NCI-H774 (cell line): ENCODE results near the gene ZNF391.
A peak's percentile ranks its signal among the peaks of the same experiment; 100 is the strongest.
"Not testable (repeated sequence)": the region's sequence is repeated elsewhere in the genome, so short reads cannot be mapped to it uniquely, and the experiment has no call there.

Experiments used
- DNase-seq: peaks from one replicate; lab custom pipeline; 2025; lab: John Stamatoyannopoulos, UW

ZNF391 gene

DNA sequence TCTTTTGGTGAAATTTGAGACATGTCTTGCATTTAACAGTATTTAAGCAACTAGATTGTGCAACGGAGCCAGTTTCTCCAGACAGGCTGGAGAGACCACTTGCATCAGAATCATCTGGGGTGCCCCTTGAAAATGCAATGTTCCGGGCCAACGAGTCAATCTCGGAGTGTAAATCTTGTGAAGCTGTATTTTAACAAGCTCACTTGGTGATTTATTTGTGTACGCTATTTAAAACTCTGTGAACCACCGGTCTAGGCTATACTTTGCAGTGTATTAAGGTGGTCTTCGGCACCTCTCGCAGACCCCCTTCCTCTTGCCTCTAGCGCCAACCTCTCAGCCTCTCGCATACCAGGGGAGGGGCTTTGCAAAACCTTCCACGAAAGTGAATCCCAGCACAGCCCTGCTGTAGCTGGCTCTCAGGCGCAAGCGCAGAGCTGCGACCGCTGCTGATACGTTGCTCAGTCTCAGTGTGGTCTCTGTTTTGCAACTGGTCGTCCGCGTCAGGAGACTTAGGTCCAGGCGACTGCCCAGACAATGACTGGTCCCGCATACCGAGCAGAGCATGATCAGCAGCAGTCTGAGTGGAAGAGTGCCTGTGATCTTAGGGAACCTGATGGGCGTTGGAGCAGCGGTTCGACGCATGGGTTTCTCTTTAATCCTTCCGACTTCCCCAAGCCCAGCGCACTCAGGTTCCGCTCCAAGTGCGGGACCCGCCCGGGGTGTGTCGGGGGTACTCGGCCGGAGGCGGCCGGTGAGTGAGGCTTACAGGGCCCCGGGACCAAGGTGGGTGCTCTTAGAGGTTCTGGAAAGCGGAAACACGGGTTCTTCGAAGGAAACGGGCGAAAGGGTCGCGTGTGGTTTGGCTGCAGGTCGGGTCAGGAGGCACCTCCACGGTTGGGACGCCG is at the start of gene ZNF391:
ZNF391 (plus strand) TSS at position 467 of the 905 bp plus-strand sequence. CDS start 11,612 bp downstream, outside the sequence.
- DNase-seq: peak; percentile 87

DNA sequence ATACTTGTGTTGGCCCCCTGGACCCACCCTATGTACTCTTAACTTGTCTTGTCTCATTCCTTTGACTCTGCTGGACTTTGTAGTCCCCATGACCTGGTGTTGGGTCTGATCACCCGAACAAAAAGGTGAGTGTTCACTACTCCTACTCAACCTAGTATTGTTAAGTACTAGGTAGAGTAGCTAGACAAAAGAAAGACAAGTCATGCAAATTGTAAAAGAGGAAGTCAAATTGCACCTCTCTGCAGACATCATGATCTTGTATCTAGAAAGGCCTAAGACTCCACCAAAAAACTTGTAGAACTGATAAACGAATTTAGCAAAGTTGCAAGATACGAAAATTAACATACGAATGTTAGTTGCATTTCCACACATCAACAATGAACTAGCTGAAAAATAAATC is 35.7 kb upstream of the ZNF391 start:
- DNase-seq: no peak

DNA sequence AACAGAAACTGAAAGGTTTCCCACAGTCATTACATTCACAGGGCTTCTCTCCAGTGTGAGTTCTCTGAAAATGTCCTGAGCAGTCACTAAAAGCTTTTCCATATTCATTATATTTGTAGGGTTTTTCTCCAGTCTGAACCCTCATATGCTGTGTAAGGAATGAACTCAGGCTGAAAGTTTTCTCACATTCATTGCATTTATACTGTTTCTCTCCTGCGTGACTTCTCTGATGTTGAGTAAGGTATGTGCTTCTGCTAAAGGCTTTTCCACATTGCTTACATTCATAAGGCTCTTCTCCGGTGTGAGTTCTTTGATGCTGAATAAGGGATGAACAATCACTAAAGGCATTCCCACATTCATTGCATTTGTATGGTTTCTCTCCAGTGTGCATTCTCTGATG is 29.8 kb upstream of the ZNF391 start:
- DNase-seq: no peak

DNA sequence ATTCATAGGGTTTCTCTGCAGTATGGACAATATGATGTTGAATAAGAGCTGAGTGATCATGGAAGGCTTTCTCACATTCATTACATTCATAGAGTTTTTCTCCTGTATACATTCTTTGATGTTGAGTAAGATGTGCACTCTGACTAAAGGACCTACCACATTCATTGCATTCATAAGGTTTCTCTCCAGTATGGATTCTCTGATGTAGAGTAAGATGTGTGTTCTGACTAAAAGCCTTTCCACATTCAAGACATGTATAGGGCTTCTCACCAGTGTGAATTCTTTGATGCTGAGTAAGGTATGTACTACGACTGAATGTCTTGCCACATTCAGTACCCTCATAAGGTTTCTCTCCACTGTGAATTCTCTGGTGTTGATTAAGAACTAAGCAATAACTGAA is 29.3 kb upstream of the ZNF391 start:
- DNase-seq: no peak

DNA sequence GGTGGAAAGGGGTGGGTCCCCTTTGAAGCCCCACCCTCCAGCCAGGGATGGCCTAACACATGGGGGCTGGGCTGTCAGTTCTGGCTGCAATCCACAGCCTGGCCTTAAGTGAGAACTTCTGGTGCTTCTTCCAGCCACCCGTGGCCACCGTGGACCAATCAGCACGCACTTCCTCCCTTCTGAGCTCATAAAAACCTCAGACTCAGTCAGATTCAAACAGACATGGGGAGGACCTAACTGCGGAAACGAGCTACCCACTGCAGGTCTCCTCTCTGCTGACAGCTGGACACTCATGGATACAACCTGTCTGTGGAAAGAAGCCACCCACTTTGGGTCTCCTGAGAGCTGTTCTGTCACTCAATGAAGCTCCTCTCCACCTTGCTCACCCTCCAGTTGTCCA is 20.4 kb upstream of the ZNF391 start:
- DNase-seq: no peak

DNA sequence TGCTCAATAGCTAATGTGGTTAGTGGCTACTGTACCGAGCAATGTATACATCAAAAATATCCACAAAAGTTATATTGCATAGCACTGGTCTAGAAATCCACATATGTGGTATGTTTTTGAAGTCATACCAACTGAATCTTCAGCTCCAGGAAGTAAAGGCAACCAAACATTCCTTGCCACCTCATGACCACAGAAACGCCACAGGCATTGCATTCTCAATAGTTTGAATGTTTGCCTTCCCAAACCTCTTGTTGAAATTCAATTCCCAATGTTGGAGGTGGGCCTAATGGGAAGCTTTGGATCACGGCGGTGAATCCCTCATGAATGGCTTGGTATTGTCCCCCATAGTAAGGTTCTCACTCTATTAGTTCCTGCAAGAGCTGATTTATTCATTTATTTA is 18.2 kb upstream of the ZNF391 start:
- DNase-seq: no peak

DNA sequence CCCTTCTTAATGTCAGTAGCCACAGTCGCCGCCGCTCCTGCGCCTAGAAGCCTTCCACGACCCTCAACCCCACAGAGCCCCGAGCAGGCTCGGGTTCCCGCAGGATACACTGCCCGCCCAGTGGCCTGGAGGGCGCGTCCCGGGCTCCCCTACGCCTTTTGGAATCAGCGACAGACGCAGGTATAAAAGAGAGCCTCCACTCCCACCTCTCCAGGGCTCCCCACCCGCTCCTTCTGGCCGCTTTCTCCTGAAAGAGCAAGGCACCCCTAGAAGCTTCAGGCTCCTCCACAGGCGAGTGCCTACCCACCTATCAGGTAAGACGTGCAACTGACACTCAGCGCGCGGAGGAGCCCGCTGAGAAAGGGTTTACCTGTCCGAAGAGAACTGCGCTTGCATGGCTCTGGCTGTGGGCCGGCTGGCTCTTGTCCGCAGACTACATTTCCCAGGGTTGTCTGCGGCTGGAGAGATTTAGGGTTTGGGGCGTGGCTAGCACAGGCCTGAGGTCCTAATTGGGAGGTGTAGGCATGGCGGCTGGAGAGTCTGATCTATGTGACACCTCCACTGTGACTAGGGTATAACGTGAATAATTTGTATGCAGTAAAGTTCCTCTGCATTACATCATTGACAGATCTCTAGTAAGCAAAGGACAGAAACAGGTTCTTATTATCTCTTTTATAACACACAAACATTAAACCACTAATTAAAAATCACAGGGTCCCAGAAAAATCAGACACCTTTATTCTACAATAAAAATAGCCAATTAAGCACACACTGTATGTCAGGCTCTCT is 13.5 kb upstream of the ZNF391 start:
- peak; percentile 86 for DNase-seq

DNA sequence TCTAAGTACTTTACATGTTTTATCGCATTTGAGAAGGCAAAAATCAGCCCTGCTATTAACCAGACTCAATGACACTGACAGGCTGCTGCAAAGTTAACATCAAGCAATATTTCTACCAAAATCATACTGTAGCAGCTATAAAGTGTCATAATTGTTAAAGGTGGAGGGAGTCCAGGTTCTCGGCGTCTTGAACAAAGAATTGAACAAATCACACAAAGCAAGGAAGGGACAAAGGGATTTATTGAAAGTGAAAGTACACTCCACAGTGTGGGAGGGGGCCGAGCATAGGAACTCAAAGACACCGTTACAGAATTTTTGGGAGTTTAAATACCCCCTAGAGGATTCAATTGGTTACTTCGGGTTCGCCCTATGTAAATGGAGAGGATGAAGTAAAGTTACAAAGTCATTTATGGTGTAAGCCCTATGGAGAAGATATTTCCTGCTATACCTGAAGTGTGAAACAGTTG is 12.9 kb upstream of the ZNF391 start:
- DNase-seq: no peak

DNA sequence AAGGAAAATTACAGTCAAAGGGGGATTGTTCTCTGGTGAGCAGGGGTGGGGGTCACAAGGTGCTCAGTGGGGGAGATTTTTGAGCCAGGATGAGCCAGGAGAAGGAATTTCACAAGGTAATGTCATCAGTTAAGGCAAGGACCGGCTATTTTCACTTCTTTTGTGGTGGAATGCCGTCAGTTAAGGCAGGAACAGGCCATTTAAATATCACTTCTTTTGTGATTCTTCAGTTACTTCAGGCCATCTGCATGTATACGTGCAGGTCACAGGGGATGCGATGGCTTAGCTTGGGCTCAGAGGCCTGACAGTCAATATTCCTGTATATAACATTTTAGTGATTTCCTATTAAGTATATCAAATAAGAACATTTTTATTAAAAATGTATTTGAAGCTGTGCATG is 10.2 kb upstream of the ZNF391 start:
- DNase-seq: not testable (repeated sequence)

DNA sequence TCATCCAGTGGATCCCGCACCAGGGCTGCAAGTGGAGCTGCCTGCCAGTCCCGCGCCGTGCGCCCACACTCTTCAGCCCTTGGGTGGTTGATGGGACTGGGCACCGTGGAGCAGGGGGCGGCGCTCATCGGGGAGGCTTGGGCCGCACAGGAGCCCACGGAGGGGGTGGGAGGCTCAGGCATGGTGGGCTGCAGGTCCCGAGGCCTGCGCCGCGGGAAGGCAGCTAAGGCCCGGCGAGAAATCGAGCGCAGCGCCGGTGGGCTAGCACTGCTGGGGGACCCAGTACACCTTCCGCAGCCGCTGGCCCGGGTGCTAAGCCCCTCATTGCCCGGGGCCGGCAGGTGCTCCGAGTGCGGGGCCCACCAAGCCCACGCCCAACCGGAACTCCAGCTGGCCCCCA is 7.6 kb upstream of the ZNF391 start:
- not testable (repeated sequence) for DNase-seq

DNA sequence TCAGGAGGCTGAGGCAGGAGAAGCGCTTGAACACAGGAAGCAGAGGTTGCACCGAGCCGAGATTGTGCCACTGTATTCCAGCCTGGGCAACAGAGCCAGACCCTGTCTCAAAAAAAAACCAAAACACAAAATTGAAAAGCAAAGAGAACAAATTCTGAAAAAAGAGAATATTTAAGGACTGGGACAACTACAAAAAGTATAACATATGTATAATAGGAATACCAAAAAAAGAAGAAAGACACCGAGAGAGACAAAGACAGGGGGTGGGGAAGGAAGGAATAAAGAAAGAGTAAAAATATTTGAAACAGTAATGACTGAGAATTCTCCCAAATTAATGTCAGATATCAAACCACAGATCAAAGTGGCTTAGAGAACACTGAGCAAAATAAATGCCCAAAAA is 5.5 kb upstream of the ZNF391 start:
- DNase-seq: no peak

DNA sequence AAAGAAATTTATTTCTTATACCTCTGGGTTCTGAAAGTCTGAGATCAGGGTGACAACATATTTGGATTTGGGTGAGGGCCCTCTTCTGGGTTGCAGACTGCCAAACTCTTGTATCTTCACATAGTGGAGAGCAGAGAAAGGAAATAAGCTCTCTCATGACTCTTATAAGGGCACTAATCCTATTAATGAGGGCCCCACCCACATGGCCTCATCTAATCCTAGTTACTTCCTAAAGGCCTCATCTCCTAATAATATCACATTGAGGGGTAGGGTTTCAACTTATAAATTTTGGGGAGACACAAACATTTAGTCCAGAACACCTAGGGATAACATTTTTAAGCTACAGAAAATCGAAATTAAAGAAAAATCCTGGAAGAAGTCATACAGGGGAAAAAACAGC is 5.1 kb upstream of the ZNF391 start:
- no peak for DNase-seq

DNA sequence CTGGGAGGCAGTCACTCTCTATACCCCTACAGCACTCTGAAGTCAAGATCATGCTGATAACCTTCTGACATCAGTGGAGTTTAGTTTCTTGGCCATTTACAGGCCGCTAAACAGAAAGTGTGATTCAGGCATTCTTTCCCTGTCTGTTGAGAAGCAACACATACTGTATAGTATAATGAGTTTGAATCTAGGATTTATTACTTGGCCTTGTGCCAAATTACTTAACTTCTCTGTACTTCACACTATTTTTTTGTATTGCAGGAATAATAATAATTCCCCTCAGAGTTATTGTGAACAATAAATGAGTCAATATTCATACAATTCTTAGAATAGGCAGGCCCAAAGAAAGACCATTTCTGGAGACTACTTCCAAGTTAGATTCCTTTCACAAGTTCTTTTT is 4.1 kb downstream of the ZNF391 start:
- DNase-seq: no peak

DNA sequence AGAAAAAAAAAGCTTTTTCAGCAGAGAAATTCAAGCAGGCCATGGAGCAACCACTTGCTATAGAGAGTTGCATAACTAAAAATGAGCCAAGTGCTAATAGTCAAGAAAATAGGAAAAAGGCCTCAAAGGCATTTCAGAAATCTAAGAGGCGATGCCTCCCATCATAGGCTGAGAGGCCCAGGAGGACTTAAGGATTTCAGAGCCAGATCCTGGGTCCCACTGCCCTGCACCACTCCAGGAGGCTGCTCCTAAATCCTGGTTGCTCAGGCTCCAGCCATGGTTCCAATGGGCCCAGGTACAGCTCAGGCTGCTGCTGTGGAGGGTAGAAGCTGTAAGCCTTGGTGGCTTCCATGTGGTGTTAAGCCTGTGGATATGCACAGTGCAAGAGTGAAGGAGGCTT is 5.5 kb downstream of the ZNF391 start:
- DNase-seq: no peak

DNA sequence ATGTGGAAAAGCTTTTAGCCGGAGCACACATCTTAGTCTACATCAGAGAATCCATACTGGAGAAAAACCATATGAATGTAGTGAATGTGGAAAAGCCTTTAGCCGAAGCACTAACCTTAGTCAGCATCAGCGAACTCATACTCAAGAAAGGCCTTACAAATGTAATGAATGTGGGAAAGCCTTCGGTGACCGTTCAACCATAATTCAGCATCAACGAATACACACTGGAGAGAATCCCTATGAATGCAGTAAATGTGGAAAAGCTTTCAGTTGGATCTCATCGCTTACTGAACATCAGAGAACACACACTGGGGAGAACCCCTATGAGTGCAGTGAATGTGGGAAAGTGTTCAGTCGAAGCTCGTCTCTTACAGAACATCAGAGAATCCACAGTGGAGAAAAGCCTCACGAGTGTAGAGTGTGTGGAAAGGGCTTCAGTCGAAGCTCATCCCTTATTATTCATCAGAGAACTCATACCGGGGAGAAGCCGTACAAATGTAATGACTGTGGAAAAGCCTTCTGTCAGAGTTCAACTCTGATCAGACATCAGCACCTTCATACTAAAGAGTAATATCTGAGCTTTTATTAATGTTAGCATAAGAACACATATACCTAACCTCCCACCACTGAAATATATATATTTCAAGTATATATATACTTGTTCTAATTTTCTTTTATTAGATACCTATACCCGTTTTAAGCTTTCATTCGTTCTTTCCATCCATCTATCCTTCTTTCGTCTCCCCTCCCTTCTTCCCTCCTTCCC is 12.5 kb downstream of the ZNF391 start:
- no peak for DNase-seq

DNA sequence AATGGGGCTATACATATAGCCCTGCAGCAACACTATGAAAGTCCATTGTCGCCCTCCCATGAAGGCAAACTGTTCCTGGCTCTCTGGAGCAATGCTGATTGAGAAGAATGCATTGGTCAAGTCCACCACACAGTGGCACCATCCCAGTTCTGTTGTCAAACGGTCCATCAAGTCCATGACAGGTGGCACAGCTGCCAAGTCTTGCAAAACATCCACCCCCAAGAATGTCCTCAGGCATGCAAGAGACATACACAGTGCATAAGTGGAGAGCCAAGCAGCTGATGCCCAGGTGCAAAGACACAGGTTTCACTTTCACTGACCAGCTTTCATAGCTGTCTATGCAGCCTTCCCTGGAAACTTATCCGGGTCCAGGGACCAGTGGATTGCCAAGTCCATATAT is 17.5 kb downstream of the ZNF391 start:
- no peak for DNase-seq

DNA sequence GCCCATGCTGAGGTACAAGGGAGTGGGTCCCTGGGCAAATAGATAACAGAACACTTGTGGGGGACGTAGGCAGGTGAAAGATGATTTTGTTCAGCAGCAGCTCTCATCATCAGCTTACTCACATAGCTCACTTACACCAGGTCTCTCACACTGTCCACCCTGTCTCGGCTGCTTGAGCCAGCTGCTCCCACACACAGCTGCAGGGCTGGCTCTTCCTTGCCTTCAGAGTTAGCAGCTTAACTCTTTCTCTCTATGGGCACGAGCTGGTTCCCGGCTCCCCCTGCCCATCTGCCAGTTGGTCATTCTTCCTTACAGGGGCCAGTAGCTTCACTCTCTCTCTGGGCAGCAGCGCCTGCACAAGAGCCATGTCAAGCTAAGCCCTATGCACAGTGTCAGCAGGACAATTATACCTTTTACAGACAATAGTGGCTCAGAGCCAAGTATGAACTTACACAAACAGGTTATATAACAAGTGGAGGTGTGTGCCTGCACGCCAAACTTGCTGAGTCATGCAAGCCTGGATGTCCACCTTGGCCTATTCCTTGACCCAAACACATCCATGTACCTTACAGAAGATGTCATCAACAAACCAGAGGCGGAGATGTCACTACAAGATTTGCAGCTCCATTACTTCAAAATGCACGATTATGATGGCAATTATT is 18.7 kb downstream of the ZNF391 start:
- no peak for DNase-seq

DNA sequence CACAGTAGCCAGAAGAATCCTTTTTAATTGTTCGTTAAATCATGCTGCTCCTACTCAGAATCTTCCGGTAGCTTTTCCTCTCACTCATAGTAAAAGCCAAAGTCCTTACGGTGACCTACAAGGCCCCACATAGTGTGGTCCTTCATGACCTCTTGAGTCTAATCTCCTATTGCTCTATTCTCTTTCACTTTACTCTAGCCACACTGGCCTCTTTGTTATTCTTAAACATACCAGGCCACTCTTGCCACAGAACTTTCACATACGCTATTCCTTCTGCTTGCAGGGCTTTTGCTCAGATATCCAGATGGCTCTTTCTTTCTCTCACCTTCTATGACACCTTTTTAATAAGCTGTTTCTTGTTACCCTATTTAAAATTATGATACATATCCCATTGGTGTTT is 25.7 kb downstream of the ZNF391 start:
- no peak for DNase-seq

DNA sequence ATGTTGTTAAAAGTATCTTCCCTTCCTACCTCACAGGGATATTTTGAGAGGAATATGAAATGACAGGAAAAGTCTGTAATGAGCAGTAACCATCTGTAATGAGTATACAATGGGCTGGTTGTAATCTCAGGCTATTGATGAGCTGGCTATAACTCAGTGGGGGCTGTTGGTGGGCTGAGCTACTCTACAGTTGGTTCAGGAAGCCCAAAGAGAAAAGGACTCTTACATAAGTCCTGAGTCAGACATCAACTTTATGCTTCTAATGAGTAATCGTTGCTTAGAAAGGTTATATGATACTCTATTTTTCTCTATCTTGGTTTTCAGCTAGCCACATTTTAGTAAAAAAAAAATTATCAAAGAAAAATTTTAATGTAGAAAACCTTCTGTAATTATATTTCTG is 26.4 kb downstream of the ZNF391 start:
- no peak for DNase-seq

DNA sequence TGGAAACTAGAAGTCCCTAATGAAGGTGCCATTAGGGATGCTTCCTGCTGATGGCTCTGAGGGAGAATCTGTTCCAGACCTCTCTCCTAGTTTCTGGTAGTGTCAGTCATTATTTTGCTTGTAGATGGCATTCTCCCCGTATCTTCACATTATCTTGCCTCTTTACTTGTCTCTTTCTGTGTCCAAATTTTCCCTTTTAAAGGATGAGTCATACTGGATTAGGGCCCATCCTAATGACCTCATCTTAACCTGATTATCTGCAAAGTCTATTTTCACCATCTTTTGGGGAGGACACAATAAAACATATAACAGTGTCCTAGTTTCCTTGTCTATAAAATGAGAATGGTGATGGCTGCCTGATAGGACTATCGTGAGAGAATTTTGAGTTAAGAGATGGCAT is 27.3 kb downstream of the ZNF391 start:
- DNase-seq: no peak

DNA sequence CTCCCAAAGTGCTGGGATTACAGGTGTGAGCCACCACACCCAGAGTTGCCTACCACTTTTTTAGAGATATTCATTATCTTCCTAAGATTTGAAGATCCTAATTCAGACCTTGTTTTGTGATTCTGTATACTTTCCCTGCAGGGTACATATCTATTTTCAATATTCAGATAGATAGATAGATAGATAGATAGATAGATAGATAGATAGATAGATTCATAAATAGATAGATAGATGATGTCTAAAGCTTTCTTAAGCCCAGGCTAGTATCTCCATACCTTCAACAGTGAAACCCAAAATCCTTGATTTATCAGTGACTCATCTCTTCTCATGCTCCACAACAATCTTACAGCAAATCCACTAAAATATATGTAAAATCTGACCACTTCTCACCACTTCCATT is 30.8 kb downstream of the ZNF391 start:
- DNase-seq: no peak
